HCT116 (cell line): ENCODE results near the gene HIGD1C. TPM values are rescaled to one million over a fixed set of nuclear protein-coding genes. Genes with fewer than 3 reads are reported as not detected.

Experiments used
- ATAC-seq: fragments of 200-7000 bp; cut with Tn5 transposase; 2 replicates; pipeline ENCODE4 v1.9.1; 2020; ENCODE audit warnings: mild to moderate bottlenecking, moderate library complexity
- BruUV-seq: library from RNA; stranded (reverse); fragments of 400-500 nt; replicated peaks from 2 replicates; lab custom pipeline; 2021; lab: Mats Ljungman, UMichigan
- CTCF ChIA-PET: fragments of 300-600 bp; sonication (Branson Sonifier 250); formaldehyde crosslinking; loops from one replicate; lab custom pipeline; 2021; ENCODE audit warnings: antibody characterized with exemption; lab: Charles Lee
- POLR2A ChIA-PET: fragments of 300-600, 350-600 bp; sonication (Branson Sonifier 250); formaldehyde crosslinking; loops from one replicate; lab custom pipeline; 2021; ENCODE audit warnings: antibody characterized with exemption; lab: Charles Lee
- RAD21 ChIA-PET, 2 experiments: fragments of 300-600 bp; sonication (Branson Sonifier 250); formaldehyde crosslinking; loops; one replicate each; lab custom pipeline; 2023; ENCODE audit warnings: low total read pairs in 2 of 2; ENCODE audit not compliant: uncharacterized antibody in 2 of 2, unreplicated experiment in 2 of 2, low non-redundant PET in 1 of 2; lab: Charles Lee
- DNase-seq: peaks from one replicate; pipeline ENCODE4 v3.0.0-alpha.2; 2010; ENCODE audit warnings: low read depth, low spot score
- H2AFZ ChIP-seq: fragments of 200-600 bp; shearing (Covaris generic), sonication (generic); 2 replicates; pipeline ENCODE4 v1.6.1; 2017; ENCODE audit warnings: low read depth, mixed run types, mixed read lengths, antibody characterized with exemption, low read length; ENCODE audit not compliant: poor library complexity, severe bottlenecking
- H3K27ac ChIP-seq: 2 replicates; pipeline ENCODE4 v1.5.1; 2012; ENCODE audit warnings: low read depth, low read length
- H3K27me3 ChIP-seq: fragments of 200-600 bp; sonication (generic); 2 replicates; pipeline ENCODE4 v1.6.1; 2016; ENCODE audit warnings: mixed run types, low read length, mixed read lengths; ENCODE audit not compliant: insufficient read depth
- H3K36me3 ChIP-seq, 2 experiments: fragments of 200-500 bp in 1 of 2; fragments of 200-600 bp in 1 of 2; sonication (Bioruptor generic) in 1 of 2; sonication (generic) in 1 of 2; 2 replicates each; pipeline versions ENCODE4 v1.5.1 to v1.6.1; 2014 to 2016; ENCODE audit warnings: low read length in 2 of 2, inconsistent platforms in 1 of 2, mixed read lengths in 1 of 2, mixed run types in 1 of 2; ENCODE audit not compliant: insufficient read depth in 2 of 2, control insufficient read depth in 1 of 2
- H3K4me1 ChIP-seq, 2 experiments: fragments of 200-600 bp in 1 of 2; sonication (generic) in 1 of 2; 2 replicates each; pipeline versions ENCODE4 v1.5.1 to v1.6.1; 2012 to 2017; ENCODE audit warnings: low read length in 2 of 2, inconsistent platforms in 1 of 2, mild to moderate bottlenecking in 1 of 2, mixed read lengths in 1 of 2, mixed run types in 1 of 2, moderate library complexity in 1 of 2; ENCODE audit not compliant: insufficient read depth in 2 of 2, control insufficient read depth in 1 of 2
- H3K4me2 ChIP-seq: fragments of 200-600 bp; sonication (generic); 2 replicates; pipeline ENCODE4 v1.6.1; 2017; ENCODE audit warnings: mixed run types, low read length, mixed read lengths
- H3K4me3 ChIP-seq, 2 experiments: fragments of 200-600 bp in 1 of 2; sonication (generic) in 1 of 2; replicated peaks in 1 of 2; 2 replicates each; pipeline ENCODE4 v1.5.1; 2011 to 2016; ENCODE audit warnings: low read length in 2 of 2, control low read depth in 1 of 2, low read depth in 1 of 2, mild to moderate bottlenecking in 1 of 2, mixed read lengths in 1 of 2, mixed run types in 1 of 2
- H3K79me2 ChIP-seq: fragments of 200-600 bp; sonication (generic); 2 replicates; pipeline ENCODE4 v1.6.1; 2017; ENCODE audit warnings: mild to moderate bottlenecking, mixed run types, low read length, moderate library complexity, mixed read lengths; ENCODE audit not compliant: insufficient read depth
- H3K9ac ChIP-seq: fragments of 200-600 bp; sonication (generic); 2 replicates; pipeline ENCODE4 v1.6.1; 2016; ENCODE audit warnings: low read length, mixed read lengths
- H3K9me2 ChIP-seq: fragments of 200-600 bp; sonication (generic), shearing (Covaris generic); 2 replicates; pipeline ENCODE4 v1.6.1; 2017; ENCODE audit warnings: mixed run types, mild to moderate bottlenecking, moderate library complexity; ENCODE audit not compliant: insufficient read depth
- H3K9me3 ChIP-seq, 2 experiments: fragments of 200-500 bp in 1 of 2; fragments of 200-600 bp in 1 of 2; sonication (Bioruptor generic) in 1 of 2; sonication (generic) in 1 of 2; 2 replicates each; pipeline ENCODE4 v1.6.1; 2014 to 2017; ENCODE audit warnings: low read length in 2 of 2, mixed read lengths in 2 of 2, inconsistent platforms in 1 of 2, low read depth in 1 of 2, mild to moderate bottlenecking in 1 of 2, mixed run types in 1 of 2, moderate library complexity in 1 of 2; ENCODE audit not compliant: control insufficient read depth in 1 of 2, insufficient read depth in 1 of 2
- H4K20me1 ChIP-seq: fragments of 200-600 bp; sonication (generic), shearing (Covaris generic); 2 replicates; pipeline ENCODE4 v1.6.1; 2017; ENCODE audit warnings: mixed run types, mild to moderate bottlenecking, moderate library complexity; ENCODE audit not compliant: insufficient read depth
- CBX3 ChIP-seq: IDR thresholded peaks from 2 replicates; pipeline ENCODE4 v1.6.1; 2012; ENCODE audit warnings: low read depth
- CTCF ChIP-seq, 3 experiments: fragments of 200-600 bp in 1 of 3; sonication (generic) in 1 of 3; IDR thresholded peaks in 2 of 3; conservative IDR thresholded peaks in 1 of 3; 2 replicates each; pipeline ENCODE4 v1.5.1; 2012 to 2017; ENCODE audit warnings: low read depth in 2 of 3, low read length in 2 of 3, antibody characterized with exemption in 1 of 3, borderline replicate concordance in 1 of 3, control low read depth in 1 of 3, mild to moderate bottlenecking in 1 of 3, mixed read lengths in 1 of 3, mixed run types in 1 of 3, moderate library complexity in 1 of 3; ENCODE audit not compliant: insufficient read depth in 1 of 3
- EGR1 ChIP-seq: IDR thresholded peaks from 2 replicates; pipeline ENCODE4 v1.6.1; 2012; ENCODE audit warnings: low read depth
- ELF1 ChIP-seq: IDR thresholded peaks from 2 replicates; pipeline ENCODE4 v1.6.1; 2012; ENCODE audit warnings: low read depth, borderline replicate concordance
- EZH2 ChIP-seq: fragments of 200-600 bp; sonication (generic); IDR thresholded peaks from 2 replicates; pipeline ENCODE4 v1.6.1; 2017; ENCODE audit warnings: antibody characterized with exemption, mixed run types
- FOSL1 ChIP-seq: IDR thresholded peaks from 2 replicates; pipeline ENCODE4 v1.6.1; 2012; ENCODE audit warnings: low read depth
- JUND ChIP-seq: IDR thresholded peaks from 2 replicates; pipeline ENCODE4 v1.6.1; 2012
- MAX ChIP-seq: IDR thresholded peaks from 2 replicates; pipeline ENCODE4 v1.6.1; 2012
- POLR2AphosphoS5 ChIP-seq: IDR thresholded peaks from 2 replicates; pipeline ENCODE4 v1.6.1; 2011; ENCODE audit warnings: mild to moderate bottlenecking, low read depth, low read length, moderate library complexity
- RAD21 ChIP-seq: IDR thresholded peaks from 2 replicates; pipeline ENCODE4 v1.6.1; 2012; ENCODE audit warnings: low read depth, mild to moderate bottlenecking
- REST ChIP-seq: IDR thresholded peaks from 2 replicates; pipeline ENCODE4 v1.6.1; 2012; ENCODE audit warnings: low read depth
- SP1 ChIP-seq: IDR thresholded peaks from 2 replicates; pipeline ENCODE4 v1.6.1; 2012; ENCODE audit warnings: low read depth
- TCF7L2 ChIP-seq: IDR thresholded peaks from 2 replicates; pipeline ENCODE4 v1.7.0; 2011; ENCODE audit warnings: borderline replicate concordance, inconsistent platforms; ENCODE audit not compliant: insufficient read depth, insufficient read length; ENCODE audit errors: extremely low read depth
- ZFX ChIP-seq: fragments of 450-650 bp; IDR thresholded peaks from 2 replicates; pipeline ENCODE4 v1.6.1; 2017
- ZNF274 ChIP-seq: fragments of 200-500 bp; sonication (Bioruptor generic); IDR thresholded peaks from 2 replicates; pipeline ENCODE4 v1.6.1; 2014; ENCODE audit warnings: mild to moderate bottlenecking, low read depth, low read length, inconsistent platforms
- intact Hi-C: fragments of 100-400 bp; cut with micrococcal nuclease; formaldehyde crosslinking; loops from 2 replicates; pipeline ENCODE4 v1.10.0; 2022
- total RNA-seq: library from RNA; stranded (reverse); gene quantifications from one replicate; pipeline ENCODE4 v1.2.1, GENCODE V29; 2021; ENCODE audit not compliant: unreplicated experiment

HIGD1C gene
- total RNA-seq, 1 experiment from 2014 or later: not detected

- intact Hi-C loops: no loop called here
- TF ChIP-seq REST: no peak
- no peak for TF ChIP-seq EGR1
- TF ChIP-seq MAX: no peak
- TF ChIP-seq POLR2AphosphoS5: no peak
- TF ChIP-seq EZH2: no peak
- no peak for TF ChIP-seq ZFX
- no peak for TF ChIP-seq TCF7L2
- TF ChIP-seq CTCF (IDR thresholded peaks at IDR 0.05 in 2 of 3, conservative IDR thresholded peaks at IDR 0.05 in 1 of 3; ENCODE audit: borderline replicate concordance in 1 of 3, insufficient read depth in 1 of 3, low read depth in 2 of 3, low read length in 2 of 3): no peak
- TF ChIP-seq ELF1: no peak
- no peak for TF ChIP-seq CBX3
- no peak for TF ChIP-seq ZNF274
- no peak for TF ChIP-seq JUND
- TF ChIP-seq FOSL1: no peak
- no peak for TF ChIP-seq SP1
- no peak for TF ChIP-seq RAD21
- H3K4me3 ChIP-seq: no peak overlapping the region
- H3K79me2 ChIP-seq: no peaks in the 10 kb centered on the region
- 0 out of 2 replicates have a peak, but pooled peaks have one; percentile 22 for ATAC-seq
- H3K36me3 ChIP-seq: no peaks in the 10 kb centered on the region
- H3K9me3 ChIP-seq: no peaks in the 10 kb centered on the region
- H2AFZ ChIP-seq: no peak overlapping the region
- H3K4me2 ChIP-seq: no peak overlapping the region
- CTCF ChIA-PET: no interaction called here
- H4K20me1 ChIP-seq: no peaks in the 10 kb centered on the region
- no TSS peak for BruUV-seq
- no peaks in the 10 kb centered on the region for H3K9me2 ChIP-seq
- H3K4me1 ChIP-seq: peaks cover 4 to 9% of the 10 kb centered on the region in 2 experiments; a peak in 3 of 4 replicates
- no peaks in the 10 kb centered on the region for H3K27me3 ChIP-seq
- POLR2A ChIA-PET: no interaction called here
- RAD21 ChIA-PET: interaction anchor here in 1 of 2 experiments (0.6 kb wide), 1 partner anchor 393 kb away, joined by 3 read pairs; no protein-coding TSS in a partner anchor
- DNase-seq: no peak
- no peak overlapping the region for H3K9ac ChIP-seq
- no peak overlapping the region for H3K27ac ChIP-seq
These were observed 3.5 kb upstream of the HIGD1C start for GRCh38 chr12:50948798-50949197.
